GM13977 (cell line): ENCODE results near the gene MISP.

Experiments used
- DNase-seq: peaks from one replicate; pipeline ENCODE4 v3.0.0; 2012; ENCODE audit warnings: low spot score
- in situ Hi-C: fragments of 300-500 bp; cut with MboI; formaldehyde crosslinking; loops from one replicate; pipeline ENCODE4 v1.12.0; 2022; ENCODE audit warnings: low sequenced_read_pairs, low pct_unique_long_range_greater_than_20kb, mixed read lengths, inconsistent platforms; ENCODE audit not compliant: unreplicated experiment
- TF ChIP-seq, protein P1 (sequence below): IDR thresholded peaks from 2 replicates; pipeline ENCODE4 v1.5.1; 2012; ENCODE audit warnings: mild to moderate bottlenecking, control low read depth; ENCODE audit not compliant: insufficient read depth; ENCODE audit errors: extremely low read depth, missing control alignments

The MISP gene

DNA sequence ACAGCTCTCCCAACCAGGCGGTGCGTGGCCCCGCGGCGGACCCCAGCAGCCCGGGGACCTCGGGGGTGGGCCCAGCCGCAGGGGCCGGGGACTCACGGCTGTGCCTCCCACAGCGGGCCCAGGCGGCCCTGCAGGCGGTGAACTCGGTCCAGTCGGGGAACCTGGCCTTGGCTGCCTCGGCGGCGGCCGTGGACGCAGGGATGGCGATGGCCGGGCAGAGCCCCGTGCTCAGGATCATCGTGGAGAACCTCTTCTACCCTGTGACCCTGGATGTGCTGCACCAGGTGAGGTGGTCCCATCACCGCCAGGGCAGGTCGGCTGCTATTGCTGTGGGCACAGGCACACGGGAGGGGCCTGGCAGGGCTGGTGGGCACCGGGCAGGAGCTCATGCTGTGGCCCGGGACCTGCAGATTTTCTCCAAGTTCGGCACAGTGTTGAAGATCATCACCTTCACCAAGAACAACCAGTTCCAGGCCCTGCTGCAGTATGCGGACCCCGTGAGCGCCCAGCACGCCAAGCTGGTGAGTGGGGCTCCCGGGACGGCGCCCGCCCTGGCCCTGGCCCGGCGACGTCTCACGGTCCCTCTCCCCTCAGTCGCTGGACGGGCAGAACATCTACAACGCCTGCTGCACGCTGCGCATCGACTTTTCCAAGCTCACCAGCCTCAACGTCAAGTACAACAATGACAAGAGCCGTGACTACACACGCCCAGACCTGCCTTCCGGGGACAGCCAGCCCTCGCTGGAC lies 53.7 kb downstream of the MISP start:
- TF ChIP-seq, protein P1, sequence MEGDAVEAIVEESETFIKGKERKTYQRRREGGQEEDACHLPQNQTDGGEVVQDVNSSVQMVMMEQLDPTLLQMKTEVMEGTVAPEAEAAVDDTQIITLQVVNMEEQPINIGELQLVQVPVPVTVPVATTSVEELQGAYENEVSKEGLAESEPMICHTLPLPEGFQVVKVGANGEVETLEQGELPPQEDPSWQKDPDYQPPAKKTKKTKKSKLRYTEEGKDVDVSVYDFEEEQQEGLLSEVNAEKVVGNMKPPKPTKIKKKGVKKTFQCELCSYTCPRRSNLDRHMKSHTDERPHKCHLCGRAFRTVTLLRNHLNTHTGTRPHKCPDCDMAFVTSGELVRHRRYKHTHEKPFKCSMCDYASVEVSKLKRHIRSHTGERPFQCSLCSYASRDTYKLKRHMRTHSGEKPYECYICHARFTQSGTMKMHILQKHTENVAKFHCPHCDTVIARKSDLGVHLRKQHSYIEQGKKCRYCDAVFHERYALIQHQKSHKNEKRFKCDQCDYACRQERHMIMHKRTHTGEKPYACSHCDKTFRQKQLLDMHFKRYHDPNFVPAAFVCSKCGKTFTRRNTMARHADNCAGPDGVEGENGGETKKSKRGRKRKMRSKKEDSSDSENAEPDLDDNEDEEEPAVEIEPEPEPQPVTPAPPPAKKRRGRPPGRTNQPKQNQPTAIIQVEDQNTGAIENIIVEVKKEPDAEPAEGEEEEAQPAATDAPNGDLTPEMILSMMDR = no peak
- in situ Hi-C loops = no loop called here
- DNase-seq = no peak

DNA sequence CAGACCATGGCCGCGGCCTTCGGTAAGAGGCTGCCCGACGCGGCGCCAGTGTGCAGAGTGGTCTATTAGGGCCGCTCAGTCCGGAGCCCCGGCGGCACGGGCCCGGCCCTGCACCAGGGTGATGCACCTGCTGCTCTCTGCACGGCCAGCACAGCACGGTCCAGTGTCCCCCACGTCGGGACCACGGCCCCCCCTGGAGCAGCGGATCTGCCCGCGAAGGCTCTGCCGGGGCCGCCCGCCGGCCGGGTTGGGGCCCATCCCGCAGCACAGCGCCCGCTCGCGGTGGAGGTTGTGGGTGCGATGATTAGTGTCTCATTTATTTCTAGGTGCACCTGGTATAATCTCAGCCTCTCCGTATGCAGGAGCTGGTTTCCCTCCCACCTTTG lies 54.2 kb downstream of the MISP start:
- TF ChIP-seq, protein P1 = no peak
- DNase-seq = peak; percentile 48
- in situ Hi-C loops = no loop called here

DNA sequence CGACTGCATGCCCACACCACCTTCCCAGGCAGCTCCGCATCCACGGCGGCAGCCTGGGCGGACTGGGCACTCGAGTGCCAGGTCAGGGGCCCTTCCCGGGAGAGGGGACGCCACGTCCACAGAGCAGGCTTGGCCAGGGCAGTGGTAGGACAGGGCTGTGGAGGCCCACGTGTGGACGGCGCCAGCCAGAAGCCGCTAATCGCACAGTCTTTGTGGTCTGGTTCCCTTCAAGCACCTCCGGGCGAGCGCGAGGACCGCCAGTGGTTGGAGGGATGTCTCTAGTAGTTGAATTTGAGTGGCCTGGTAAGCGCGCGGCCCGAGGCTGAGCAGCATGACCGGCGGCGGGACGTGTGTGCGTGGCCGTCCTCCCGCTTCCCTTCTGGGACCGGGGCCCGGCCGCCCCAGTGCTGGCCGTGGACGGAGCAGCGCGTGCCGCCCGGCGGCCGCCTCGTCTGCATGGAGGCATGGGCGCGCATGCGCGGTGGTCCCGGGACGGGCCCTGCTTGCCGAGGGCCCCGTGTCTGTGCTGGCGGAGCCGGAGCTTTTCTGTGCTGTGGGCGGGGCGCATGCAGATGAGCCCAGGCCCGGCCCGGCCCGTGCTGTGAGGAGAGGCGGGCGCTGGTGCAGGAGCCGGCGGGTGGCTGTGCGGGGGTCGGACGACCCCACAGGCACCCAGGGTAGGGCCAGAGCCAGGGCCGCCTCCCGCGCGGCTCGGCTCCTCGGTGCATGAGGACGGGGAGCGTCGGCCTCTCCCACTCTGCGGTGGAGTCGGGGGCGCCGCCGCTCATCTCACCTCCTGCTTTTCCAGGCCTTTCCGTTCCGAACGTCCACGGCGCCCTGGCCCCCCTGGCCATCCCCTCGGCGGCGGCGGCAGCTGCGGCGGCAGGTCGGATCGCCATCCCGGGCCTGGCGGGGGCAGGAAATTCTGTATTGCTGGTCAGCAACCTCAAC lies 55.0 kb downstream of the MISP start:
- TF ChIP-seq, protein P1 = no peak
- DNase-seq = peak; percentile 32
- in situ Hi-C loops = no loop called here

DNA sequence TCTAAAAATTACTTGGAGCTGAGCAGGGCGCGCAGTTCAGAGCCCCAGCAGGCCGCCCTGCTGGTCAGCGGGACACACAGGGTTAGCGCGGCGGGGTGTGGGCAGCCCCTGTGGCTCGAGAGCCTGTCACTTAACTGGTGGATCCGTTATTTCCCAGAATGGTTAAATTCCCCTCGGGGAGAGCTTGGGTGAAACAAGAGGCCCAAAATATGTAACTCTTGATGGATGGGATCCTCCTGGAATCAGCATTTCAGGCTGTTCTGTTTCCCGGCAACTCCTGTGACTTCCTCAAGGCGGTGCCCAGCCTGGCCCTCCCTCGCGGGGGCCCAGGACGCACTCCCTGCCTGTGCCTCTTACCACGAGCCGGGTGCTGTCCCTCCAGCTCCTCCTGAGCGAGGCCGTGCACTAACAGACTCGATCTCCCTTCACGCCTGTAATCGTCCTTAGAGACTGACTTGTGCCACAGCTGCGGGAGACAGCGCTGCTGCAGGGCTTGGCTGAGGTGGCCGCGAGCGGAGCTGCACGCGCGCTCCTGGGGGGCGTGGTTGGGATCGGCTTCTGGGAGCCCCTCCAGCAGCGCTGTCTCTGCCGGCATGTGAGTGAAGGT lies 56.0 kb downstream of the MISP start:
- in situ Hi-C loops = no loop called here
- peak; percentile 50 for DNase-seq
- TF ChIP-seq, protein P1 = no peak

DNA sequence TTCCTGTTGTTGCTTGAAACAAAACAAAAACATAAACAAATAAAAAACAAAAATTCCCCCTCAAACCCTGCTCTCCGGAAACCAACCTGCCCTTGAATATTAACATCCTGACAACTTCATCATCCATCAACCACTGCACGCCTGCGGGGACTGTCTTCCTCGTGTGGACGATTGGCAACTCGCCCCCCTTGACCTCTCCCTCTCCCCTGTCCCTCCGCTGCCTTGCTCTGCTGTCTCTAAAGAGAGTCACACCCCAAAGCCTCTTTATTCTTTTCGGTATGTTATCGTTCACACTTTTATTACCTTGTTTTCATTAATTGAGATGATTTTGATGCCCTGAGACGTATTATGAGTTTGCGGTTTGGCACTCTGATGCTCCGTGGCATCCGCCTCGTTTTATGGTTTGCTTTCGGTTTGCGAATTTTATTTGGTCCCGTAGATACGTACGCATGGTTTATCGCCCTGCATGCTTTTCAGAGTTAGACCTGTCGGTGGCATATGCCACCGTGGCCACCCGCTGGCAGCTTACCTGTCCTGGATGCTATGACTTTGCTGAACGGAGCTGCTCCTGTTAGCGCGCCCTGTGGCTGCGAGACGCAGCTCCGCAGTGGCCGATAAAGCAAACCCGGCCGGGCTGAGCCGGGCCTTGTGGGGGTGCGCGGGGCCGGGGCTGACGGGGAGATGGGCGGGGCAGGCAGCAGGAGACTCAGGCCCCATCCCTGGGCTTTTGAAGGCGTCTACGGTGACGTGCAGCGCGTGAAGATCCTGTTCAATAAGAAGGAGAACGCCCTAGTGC lies 56.9 kb downstream of the MISP start:
- DNase-seq = peak; percentile 49
- in situ Hi-C loops = no loop called here
- TF ChIP-seq, protein P1 = no peak

DNA sequence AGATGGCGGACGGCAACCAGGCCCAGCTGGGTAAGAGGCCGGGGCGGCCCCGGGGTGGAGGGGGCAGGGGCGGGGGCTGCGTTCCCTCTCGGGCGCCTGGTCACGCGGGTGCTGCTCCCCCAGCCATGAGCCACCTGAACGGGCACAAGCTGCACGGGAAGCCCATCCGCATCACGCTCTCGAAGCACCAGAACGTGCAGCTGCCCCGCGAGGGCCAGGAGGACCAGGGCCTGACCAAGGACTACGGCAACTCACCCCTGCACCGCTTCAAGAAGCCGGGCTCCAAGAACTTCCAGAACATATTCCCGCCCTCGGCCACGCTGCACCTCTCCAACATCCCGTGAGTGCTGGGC lies 57.5 kb downstream of the MISP start:
- DNase-seq = no peak
- in situ Hi-C loops = no loop called here
- TF ChIP-seq, protein P1 = no peak
